AG04450 (cell line): ENCODE data around the gene ARHGAP44. TPM values are rescaled to one million over a fixed set of nuclear protein-coding genes. Genes with fewer than 3 reads are reported as not detected.

Source experiments
- CTCF ChIA-PET: fragments of 300-600, 350-600 bp; formaldehyde crosslinking; extraction: SDS; loops from one replicate; lab custom pipeline; 2022; ENCODE audit warnings: antibody characterized with exemption, inconsistent platforms; lab: Charles Lee
- POLR2A ChIA-PET: fragments of 350-600 bp; formaldehyde crosslinking; extraction: SDS; loops from one replicate; lab custom pipeline; 2021; ENCODE audit warnings: antibody characterized with exemption, inconsistent platforms; lab: Yijun Ruan, JAX
- DNase-seq: peaks from one replicate; pipeline ENCODE4 v3.0.0-alpha.2; 2011; ENCODE audit warnings: low read depth, low spot score
- H3K27ac ChIP-seq: one replicate; pipeline ENCODE4 v1.5.1; 2012; ENCODE audit warnings: low read depth, low read length, control low read depth
- H3K27me3 ChIP-seq: one replicate; pipeline ENCODE4 v1.6.0; 2012; ENCODE audit warnings: low read length; ENCODE audit not compliant: control insufficient read depth, insufficient read depth
- H3K4me3 ChIP-seq: 2 replicates; pipeline ENCODE4 v1.5.1; 2011; ENCODE audit warnings: mild to moderate bottlenecking, low read depth, low read length, control low read depth
- H3K9me3 ChIP-seq: 2 replicates; pipeline ENCODE4 v1.5.1; 2012; ENCODE audit warnings: low read length; ENCODE audit not compliant: control insufficient read depth, insufficient read depth
- CTCF ChIP-seq: IDR thresholded peaks from 2 replicates; pipeline ENCODE4 v1.5.1; 2011; ENCODE audit warnings: low read depth, low read length, control low read depth, inconsistent platforms
- polyA plus RNA-seq: library from polyadenylated mRNA; depleted of rRNA; stranded (reverse); fragments of >200 nt; gene quantifications from 2 replicates; pipeline ENCODE4 v1.2.3, GENCODE V29; 2011

Gene ARHGAP44
- polyA plus RNA-seq, 1 experiment = 1.3 TPM

DNA sequence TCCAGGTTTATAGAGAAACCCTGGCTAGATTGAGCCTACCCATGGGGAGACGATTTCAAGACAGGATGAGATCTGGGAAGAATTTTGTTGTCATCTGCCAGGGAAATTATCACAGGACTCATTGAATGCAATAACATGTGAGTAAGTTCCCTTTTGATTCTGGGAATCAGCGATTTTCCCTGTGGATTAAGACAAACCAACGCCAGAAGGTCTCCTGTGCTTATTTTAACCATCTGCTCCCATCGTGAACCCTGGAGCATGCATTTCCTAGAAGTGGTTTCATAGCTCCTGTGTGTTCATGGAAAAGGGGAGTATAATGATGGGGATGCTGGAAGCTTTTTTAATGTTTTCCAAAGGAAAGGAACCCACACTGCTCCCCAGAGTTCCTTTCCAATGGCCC, 21.0 kb upstream of the ARHGAP44 start:
- H3K27ac ChIP-seq = no peak overlapping the region
- ChIA-PET POLR2A (no interaction called here), CTCF (no interaction called here)
- H3K9me3 ChIP-seq = no peaks in the 10 kb centered on the region
- no peaks in the 10 kb centered on the region for H3K27me3 ChIP-seq
- DNase-seq = no peak
- H3K4me3 ChIP-seq = no peak overlapping the region
- no peak for TF ChIP-seq CTCF

- ChIA-PET POLR2A (no interaction called here), CTCF (no interaction called here)
- no peak for DNase-seq
Measured at GRCh38 chr17:12769981-12770380, 19.3 kb upstream of the ARHGAP44 start.

DNA sequence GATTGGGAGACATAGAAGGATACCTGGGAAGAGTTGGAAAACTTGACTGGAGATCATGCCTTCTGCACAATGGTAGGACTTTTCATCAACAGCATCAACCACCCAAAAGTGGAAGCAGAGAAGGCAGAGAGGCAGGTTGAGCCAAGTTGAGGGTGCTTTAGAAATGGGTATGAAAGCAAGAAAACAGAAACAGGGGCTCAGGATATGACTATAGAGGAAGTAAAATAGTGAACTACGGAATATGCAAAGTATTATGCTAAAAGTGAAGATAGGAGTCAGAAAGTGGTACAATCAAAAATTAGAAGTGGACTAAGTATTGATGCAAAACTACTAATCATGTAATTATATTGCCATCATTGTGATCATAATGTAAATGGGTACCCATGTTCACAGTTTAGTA, 16.1 kb upstream of the ARHGAP44 start:
- POLR2A ChIA-PET = no interaction called here
- no peak for TF ChIP-seq CTCF
- H3K27me3 ChIP-seq = no peaks in the 10 kb centered on the region
- H3K9me3 ChIP-seq = no peaks in the 10 kb centered on the region
- no peak overlapping the region for H3K4me3 ChIP-seq
- no peak for DNase-seq
- CTCF ChIA-PET = no interaction called here
- no peak overlapping the region for H3K27ac ChIP-seq

More at GRCh38 chr17:12769981-12770380, 19.3 kb upstream of the ARHGAP44 start:
- Histone ChIP-seq H3K4me3 (no peak overlapping the region), H3K27ac (no peak overlapping the region), H3K9me3 (no peaks in the 10 kb centered on the region), H3K27me3 (no peaks in the 10 kb centered on the region)
- no peak for TF ChIP-seq CTCF

- Histone ChIP-seq H3K27me3 (peaks cover 29% of the 10 kb centered on the region), H3K4me3 (peak overlapping the region; percentile 71), H3K9me3 (no peaks in the 10 kb centered on the region), H3K27ac (no peak overlapping the region)
- no peak for TF ChIP-seq CTCF
- POLR2A ChIA-PET = no interaction called here
- CTCF ChIA-PET = interaction anchor here (2.2 kb wide), 1 partner anchor 47 kb away, joined by 6 read pairs; no protein-coding TSS in a partner anchor
- no peak for DNase-seq
Measured at GRCh38 chr17:12789075-12789480, 220 bp upstream of the ARHGAP44 start.

DNA sequence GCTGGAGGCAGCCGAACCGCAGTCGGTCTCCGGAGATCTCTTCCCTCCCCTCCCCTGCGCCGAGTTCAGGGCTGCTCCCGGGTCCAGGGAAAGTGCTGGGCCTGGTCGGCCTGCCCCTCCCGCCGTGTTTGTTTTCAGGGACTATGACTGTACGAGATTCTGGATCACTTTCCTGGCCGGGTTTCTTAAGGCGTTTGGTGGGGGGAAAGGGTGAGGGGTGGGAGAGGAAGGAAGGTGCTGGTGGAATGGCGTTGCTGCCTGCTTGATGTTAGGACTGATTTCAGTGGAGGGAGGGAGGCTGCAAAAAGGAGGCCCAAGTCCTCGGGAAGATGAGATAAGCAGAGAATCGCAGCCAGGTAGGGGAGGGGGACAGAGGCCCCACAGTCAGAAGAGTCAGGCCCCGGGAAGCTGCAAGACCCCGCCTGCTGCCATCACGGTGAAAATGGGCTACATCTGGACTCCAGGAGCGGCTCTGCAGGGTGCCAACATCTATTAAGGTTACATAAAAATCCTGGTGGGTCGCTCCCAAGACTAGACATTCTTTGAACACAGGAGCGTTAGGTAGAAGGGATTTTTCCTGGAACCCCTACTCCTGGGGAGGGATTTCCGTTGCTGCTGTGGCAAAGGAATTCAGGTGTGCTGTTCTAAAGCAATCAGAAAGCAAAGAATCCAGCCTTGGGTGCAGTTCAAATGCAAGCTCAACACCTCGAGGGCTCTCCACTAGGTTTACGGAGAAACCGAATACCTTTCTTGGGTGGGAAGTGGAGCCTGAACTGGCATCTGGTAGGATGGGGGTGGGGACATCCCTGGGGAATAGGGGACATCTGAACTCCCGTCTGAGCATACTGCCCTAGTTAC, 1.2 kb downstream of the ARHGAP44 start:
- no peak overlapping the region for H3K27ac ChIP-seq
- peaks cover 29% of the 10 kb centered on the region for H3K27me3 ChIP-seq
- DNase-seq = no peak
- POLR2A ChIA-PET = no interaction called here
- no peak for TF ChIP-seq CTCF
- H3K9me3 ChIP-seq = no peaks in the 10 kb centered on the region
- peak overlapping the region; percentile 71 for H3K4me3 ChIP-seq
- CTCF ChIA-PET = interaction anchor here (0.7 kb wide), 1 partner anchor 300 kb away, joined by 3 read pairs; no protein-coding TSS in a partner anchor
